ENCODE results near the gene NUCB2. TPM values are rescaled to one million over a fixed set of nuclear protein-coding genes. Genes with fewer than 3 reads are reported as not detected.

NUCB2 gene
- total RNA-seq, 1 donor from 2014 or later: 51.1 TPM

DNA sequence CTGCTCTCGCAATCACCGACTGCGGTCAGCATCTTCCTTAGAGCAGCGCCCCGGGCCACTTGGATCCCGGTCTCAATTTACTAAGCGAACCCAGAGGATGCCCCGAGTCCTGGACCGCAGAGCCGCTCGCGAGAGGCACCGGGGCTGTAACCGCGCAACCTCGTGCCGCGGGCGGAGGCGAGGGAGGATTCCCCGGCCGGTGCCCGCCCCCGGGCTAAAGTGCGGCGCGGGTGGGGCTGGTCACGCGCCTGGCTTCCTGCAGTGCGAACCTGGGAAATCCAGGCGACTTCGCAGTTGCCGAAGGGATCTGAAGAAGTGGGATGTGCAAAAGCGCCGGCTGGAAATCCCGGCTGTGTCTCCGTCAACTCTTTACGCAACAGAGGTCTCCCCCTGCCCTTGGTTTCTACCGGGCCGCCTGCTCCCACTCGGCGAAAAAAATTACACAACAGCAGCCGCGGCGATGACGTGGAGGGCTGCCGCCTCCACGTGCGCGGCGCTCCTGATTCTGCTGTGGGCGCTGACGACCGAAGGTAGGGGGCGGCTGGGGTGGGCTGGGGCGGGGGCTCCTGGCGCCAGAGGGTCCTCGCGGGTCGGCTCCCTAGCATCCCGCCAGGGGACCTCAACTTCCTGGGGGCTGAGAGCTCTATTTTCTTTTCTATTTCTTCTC, 75.1 kb downstream of the NUCB2 start, which contains the start of gene NCR3LG1:
Gene NCR3LG1, plus strand, starts transcription at position 291 of the 667 bp plus-strand sequence. Its CDS starts 170 bp downstream, at position 461.
- H3K4me3 Mint-ChIP-seq: peak within 1 kb of the TSS; percentile 93

DNA sequence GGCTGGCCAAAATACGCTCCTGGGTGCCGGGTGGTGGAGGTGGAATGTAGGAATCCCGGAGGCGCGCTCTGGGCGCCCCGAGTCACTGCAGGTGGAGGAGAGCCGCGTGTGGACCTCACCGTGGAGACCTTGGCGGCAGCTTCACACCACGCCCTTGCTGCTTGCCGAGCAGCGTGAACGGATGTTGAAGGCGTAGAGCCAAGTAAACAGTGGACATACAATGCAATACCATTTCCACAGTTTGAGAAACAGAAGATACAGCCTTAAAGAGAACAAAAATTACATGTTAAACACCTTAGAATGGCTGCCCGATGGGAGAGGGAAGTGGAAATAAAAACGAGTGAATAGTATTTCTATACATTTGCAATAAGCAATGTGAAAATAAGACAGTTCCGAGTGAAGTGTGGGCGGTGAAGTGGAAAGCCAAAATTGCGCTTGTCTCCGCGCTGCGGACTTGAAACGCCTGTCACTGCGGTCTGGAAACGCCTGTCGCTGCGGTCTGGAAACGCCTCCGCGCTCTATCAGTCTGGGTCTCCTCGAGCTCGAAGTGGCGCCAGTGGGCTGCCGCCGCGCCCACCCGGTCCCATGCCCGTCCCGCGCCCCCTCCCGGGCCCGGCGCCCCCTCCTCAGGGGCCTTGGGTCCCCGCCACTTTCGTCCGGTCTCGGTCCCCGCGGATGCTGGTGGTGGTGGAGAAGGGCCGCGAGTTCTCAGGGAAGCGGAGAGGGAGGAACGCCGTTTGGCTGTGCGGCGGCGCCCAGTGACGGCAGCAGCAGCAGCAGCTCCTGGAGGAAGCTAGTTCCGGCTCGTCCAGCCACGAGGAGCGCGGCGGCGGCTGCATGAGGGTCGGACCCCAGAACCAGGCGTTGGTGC, 76.6 kb downstream of the NUCB2 start:
- peak; percentile 39 for DNase-seq (ENCODE audit: low spot score)
- intact Hi-C loops (cut with micrococcal nuclease): loop anchor here (1.0 to 5.0 kb wide), 8 partner anchors 9 to 1279 kb away; partner anchors contain the start of genes C11orf58, LDHA and SPTY2D1
- Mint-ChIP-seq H3K4me3 (peak overlapping the region; percentile 93), H3K27me3 (ENCODE audit: insufficient read depth) (peaks cover 41% of the 10 kb centered on the region), H3K9me3 (no peaks in the 10 kb centered on the region), H3K36me3 (ENCODE audit: low read depth) (no peaks in the 10 kb centered on the region), H3K4me1 (ENCODE audit: low read depth) (peaks cover 40% of the 10 kb centered on the region), H3K27ac (peak overlapping the region; percentile 94)

More for the DNA sequence above, 75.1 kb downstream of the NUCB2 start, which contains the start of gene NCR3LG1:
- H3K4me1 Mint-ChIP-seq (ENCODE audit: low read depth): peaks cover 40% of the 10 kb centered on the region
- DNase-seq (ENCODE audit: low spot score): peak; percentile 38
- peaks cover 39% of the 10 kb centered on the region for H3K27me3 Mint-ChIP-seq (ENCODE audit: insufficient read depth)
- no peaks in the 10 kb centered on the region for H3K9me3 Mint-ChIP-seq
- H3K36me3 Mint-ChIP-seq (ENCODE audit: low read depth): no peaks in the 10 kb centered on the region
- intact Hi-C loops (cut with micrococcal nuclease): loop anchor here (1.0 to 5.0 kb wide), 6 partner anchors 37 to 1281 kb away; partner anchors contain the start of genes C11orf58, LDHA, NUCB2 and SPTY2D1
- peak within 1 kb of the TSS; percentile 94 for H3K27ac Mint-ChIP-seq

DNA sequence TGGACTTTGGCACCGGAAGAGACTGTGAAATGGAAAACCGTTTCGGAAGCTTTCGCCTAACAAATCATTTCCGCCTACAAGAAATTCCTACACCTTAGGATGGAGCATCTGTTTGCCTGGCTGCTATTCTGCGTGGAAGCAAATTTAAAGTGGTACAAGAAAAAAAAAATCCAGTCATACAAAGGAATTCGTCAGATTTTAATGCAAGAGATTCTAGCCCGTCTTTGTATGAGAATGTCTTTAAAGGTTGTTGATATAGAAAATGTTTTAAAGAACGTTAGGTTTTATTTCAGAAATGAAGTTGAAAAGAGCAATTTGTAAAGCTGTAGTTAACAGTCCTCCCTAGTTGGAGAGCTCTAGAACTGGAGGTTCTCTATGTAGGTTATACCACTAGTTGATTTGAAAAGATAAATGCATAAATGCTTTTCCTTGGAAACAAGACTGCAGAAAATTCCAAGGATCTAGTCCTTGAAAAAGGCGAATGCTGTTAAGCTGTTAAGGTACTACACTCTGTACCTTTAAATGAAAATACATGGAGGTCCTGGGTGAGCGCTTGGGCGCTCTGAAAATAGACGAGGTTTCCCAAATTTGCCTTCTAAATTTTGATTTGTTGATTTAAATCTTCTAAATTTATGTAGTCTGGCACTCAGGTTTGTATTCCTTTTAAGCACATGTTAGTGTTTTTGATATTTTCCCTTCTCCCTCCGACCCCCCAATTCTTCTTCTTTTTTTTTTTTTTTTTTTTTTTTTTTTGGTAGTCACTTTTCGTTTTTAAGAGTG, 77.5 kb downstream of the NUCB2 start:
- DNase-seq (ENCODE audit: low spot score): no peak
- H3K4me3 Mint-ChIP-seq: peak overlapping the region; percentile 93
- intact Hi-C loops (cut with micrococcal nuclease): loop anchor here (1.0 to 5.0 kb wide), 13 partner anchors 10 to 1278 kb away; partner anchors contain the start of genes C11orf58, LDHA, RPS13 and SPTY2D1
- H3K27ac Mint-ChIP-seq: peak overlapping the region; percentile 84
- peaks cover 40% of the 10 kb centered on the region for H3K4me1 Mint-ChIP-seq (ENCODE audit: low read depth)
- H3K9me3 Mint-ChIP-seq: no peaks in the 10 kb centered on the region
- H3K27me3 Mint-ChIP-seq (ENCODE audit: insufficient read depth): peaks cover 43% of the 10 kb centered on the region
- H3K36me3 Mint-ChIP-seq (ENCODE audit: low read depth): no peaks in the 10 kb centered on the region

DNA sequence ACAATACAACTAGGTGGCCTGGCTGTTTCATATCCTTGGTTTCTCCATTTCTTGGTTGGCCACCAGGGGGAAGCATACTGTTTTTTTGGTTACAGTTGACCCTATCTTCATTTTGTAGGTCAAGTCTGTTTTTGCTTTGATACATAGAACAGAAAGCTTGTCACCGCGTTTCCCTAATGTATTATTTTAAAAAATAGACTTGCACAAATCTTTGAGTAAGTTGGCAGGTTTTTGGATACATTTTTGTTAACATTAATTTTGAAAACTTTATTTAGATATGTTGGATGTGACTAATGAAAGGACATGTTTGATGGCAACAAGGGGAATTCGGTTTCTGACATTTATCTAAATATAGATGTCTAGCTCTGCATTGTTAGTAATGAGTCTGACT, 78.1 kb downstream of the NUCB2 start:
- H3K36me3 Mint-ChIP-seq (ENCODE audit: low read depth): peaks cover 2% of the 10 kb centered on the region
- peak; percentile 56 for DNase-seq (ENCODE audit: low spot score)
- H3K27ac Mint-ChIP-seq: peak overlapping the region; percentile 73
- H3K27me3 Mint-ChIP-seq (ENCODE audit: insufficient read depth): peaks cover 43% of the 10 kb centered on the region
- H3K9me3 Mint-ChIP-seq: no peaks in the 10 kb centered on the region
- intact Hi-C loops (cut with micrococcal nuclease): loop anchor here (1.0 to 5.0 kb wide), 8 partner anchors 15 to 1278 kb away; partner anchors contain the start of genes C11orf58, RPS13 and SPTY2D1
- H3K4me1 Mint-ChIP-seq (ENCODE audit: low read depth): peaks cover 40% of the 10 kb centered on the region
- peak overlapping the region; percentile 73 for H3K4me3 Mint-ChIP-seq

DNA sequence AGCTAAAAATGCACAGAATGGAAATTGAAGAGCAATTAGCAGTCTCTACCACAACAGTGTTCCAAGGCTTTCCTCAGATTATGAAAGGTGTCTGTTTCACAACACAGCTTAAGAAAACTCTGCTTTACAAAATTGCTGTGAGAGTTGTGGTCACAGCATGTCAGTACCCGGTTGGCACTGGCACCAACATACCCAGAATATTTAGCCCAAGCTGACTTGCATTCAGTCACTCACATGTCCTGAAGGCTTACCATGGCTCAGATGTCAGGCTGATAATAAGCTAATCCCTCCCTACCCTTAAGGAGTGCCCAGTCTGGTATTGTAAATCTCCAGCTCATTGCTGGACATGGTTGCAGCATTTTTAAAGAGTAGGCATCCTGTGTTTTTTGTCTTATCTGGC, 90.0 kb downstream of the NUCB2 start:
- no peak for DNase-seq (ENCODE audit: low spot score)
- intact Hi-C loops (cut with micrococcal nuclease): no loop called here
- H3K9me3 Mint-ChIP-seq: peaks cover 31% of the 10 kb centered on the region
- H3K27me3 Mint-ChIP-seq (ENCODE audit: insufficient read depth): peaks cover 13% of the 10 kb centered on the region
- no peak overlapping the region for H3K27ac Mint-ChIP-seq
- peaks cover 33% of the 10 kb centered on the region for H3K36me3 Mint-ChIP-seq (ENCODE audit: low read depth)
- no peak overlapping the region for H3K4me3 Mint-ChIP-seq
- peaks cover 19% of the 10 kb centered on the region for H3K4me1 Mint-ChIP-seq (ENCODE audit: low read depth)

DNA sequence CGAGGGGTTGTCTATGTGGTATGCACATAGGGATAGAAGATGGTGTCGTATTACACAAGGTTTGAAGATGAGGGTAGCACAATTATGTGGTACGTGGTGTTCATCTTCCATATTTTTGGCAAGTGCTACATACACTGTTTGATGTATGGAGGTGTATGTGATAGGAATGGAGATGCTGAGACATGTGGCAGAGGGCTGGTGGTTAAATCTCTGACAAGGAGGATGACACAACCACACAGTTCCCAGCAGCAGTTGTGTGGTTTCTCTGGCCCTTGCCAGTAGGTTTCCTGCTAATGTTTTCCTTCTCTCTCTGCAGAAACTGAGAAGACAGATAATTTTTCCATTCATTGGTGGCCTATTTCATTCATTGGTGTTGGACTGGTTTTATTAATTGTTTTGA, 92.0 kb downstream of the NUCB2 start:
- no peak for DNase-seq (ENCODE audit: low spot score)
- intact Hi-C loops (cut with micrococcal nuclease): loop anchor here (1.0 kb wide), 1 partner anchor 137 kb away; no protein-coding TSS in a partner anchor
- Mint-ChIP-seq H3K4me3 (no peak overlapping the region), H3K36me3 (ENCODE audit: low read depth) (peaks cover 41% of the 10 kb centered on the region), H3K9me3 (peaks cover 45% of the 10 kb centered on the region), H3K27ac (peak overlapping the region; percentile 33), H3K27me3 (ENCODE audit: insufficient read depth) (peaks cover 11% of the 10 kb centered on the region), H3K4me1 (ENCODE audit: low read depth) (peaks cover 19% of the 10 kb centered on the region)

DNA sequence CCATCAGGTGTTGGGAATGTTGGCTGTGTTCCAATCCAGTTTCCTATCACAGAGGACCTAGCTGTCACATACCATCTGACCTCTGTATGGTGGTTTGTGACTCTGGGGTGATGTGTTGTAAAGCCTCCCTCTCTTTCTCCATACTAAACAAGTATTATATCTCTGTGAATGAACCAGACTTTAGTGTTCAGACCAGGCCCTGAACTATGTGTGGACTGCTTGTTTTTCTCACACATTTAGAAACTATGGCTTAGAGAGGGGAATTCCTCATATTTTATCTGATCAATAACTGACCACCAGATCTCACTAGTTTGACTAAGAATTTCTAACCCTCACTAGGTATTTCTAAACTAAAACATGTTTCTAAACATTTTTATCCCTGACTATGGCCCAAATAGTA, 92.6 kb downstream of the NUCB2 start:
- H3K27ac Mint-ChIP-seq: peak overlapping the region; percentile 33
- peaks cover 19% of the 10 kb centered on the region for H3K4me1 Mint-ChIP-seq (ENCODE audit: low read depth)
- intact Hi-C loops (cut with micrococcal nuclease): loop anchor here (1.0 kb wide), 2 partner anchors 15 to 71 kb away; no protein-coding TSS in a partner anchor
- H3K9me3 Mint-ChIP-seq: peaks cover 42% of the 10 kb centered on the region
- peaks cover 9% of the 10 kb centered on the region for H3K27me3 Mint-ChIP-seq (ENCODE audit: insufficient read depth)
- peaks cover 41% of the 10 kb centered on the region for H3K36me3 Mint-ChIP-seq (ENCODE audit: low read depth)
- H3K4me3 Mint-ChIP-seq: peak overlapping the region; percentile 0
- DNase-seq (ENCODE audit: low spot score): no peak

DNA sequence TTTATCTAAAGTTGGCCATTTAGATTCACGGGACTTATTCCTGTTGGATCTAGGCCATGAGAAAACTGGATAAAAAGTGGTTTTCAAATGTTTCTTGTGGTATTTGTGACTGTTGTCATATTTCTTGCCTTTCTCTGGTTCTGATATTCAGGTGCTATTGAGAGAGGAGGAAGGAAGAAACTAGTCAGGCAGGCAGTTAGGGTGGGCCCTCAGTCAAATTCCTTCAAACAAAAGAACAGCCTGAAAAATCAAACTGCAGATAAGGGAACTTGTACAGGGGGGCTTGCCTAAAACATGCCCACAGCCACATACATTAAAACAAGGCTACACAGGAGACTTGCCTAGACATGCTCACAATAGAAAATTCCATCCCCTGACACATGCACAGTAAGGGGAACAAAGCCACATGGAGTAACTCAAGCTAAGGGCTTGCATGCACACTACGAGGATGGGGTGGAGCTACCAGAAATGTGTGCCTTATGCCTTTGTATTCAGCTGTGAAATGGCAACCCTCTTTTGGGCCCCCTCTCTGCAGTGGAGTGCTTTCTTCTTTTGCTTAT, 93.2 kb downstream of the NUCB2 start:
- Mint-ChIP-seq H3K4me1 (ENCODE audit: low read depth) (peaks cover 19% of the 10 kb centered on the region), H3K27me3 (ENCODE audit: insufficient read depth) (peaks cover 5% of the 10 kb centered on the region), H3K27ac (no peak overlapping the region), H3K36me3 (ENCODE audit: low read depth) (peaks cover 41% of the 10 kb centered on the region), H3K4me3 (no peak overlapping the region), H3K9me3 (peaks cover 46% of the 10 kb centered on the region)
- intact Hi-C loops (cut with micrococcal nuclease): loop anchor here (1.0 kb wide), 2 partner anchors 15 to 71 kb away; no protein-coding TSS in a partner anchor
- no peak for DNase-seq (ENCODE audit: low spot score)

DNA sequence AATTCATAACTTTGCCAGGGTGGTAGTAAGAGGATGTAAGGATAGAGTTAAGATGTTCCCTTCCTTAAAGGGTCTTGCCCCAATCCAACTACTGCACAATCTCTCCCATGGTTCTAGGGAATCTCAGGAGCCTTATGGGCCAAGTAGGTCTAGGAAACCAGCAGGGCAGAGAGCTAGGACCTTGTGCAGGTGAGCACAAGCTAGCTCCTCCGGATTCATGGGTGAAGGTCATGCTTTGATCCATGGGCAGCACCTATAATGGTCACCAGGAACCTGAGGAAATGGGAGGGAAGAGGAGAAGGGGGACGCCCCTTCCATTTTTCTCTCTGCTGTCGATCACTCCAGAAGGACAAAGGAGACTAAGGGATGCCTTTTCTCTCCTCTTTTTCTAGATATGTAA, 95.1 kb downstream of the NUCB2 start:
- peaks cover 8% of the 10 kb centered on the region for H3K27me3 Mint-ChIP-seq (ENCODE audit: insufficient read depth)
- H3K4me3 Mint-ChIP-seq: no peak overlapping the region
- H3K27ac Mint-ChIP-seq: no peak overlapping the region
- intact Hi-C loops (cut with micrococcal nuclease): no loop called here
- peaks cover 49% of the 10 kb centered on the region for H3K9me3 Mint-ChIP-seq
- H3K36me3 Mint-ChIP-seq (ENCODE audit: low read depth): peaks cover 38% of the 10 kb centered on the region
- no peak for DNase-seq (ENCODE audit: low spot score)
- H3K4me1 Mint-ChIP-seq (ENCODE audit: low read depth): peaks cover 19% of the 10 kb centered on the region

DNA sequence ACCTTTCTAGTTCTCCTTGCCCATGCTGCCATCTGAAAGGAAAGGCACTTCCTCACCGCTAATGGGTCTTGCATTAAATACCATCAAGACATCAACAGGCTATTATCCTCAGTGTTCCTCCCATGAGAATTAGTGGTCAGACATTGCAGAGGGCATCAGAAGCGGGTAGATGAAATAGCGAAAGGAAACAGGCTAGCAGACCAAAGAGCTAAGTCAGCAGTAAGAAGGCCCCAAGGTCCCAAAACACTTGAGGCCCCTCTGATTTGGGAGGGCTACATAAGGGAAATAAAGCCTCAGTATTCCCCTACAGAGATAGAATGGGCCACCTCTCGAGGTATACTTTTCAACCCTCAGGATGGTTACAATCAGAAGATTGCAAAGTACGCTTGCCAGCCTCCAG, 99.0 kb downstream of the NUCB2 start:
- DNase-seq (ENCODE audit: low spot score): no peak
- peaks cover 8% of the 10 kb centered on the region for H3K27me3 Mint-ChIP-seq (ENCODE audit: insufficient read depth)
- H3K4me3 Mint-ChIP-seq: no peak overlapping the region
- no peaks in the 10 kb centered on the region for H3K4me1 Mint-ChIP-seq (ENCODE audit: low read depth)
- H3K9me3 Mint-ChIP-seq: peaks cover 34% of the 10 kb centered on the region
- H3K36me3 Mint-ChIP-seq (ENCODE audit: low read depth): peaks cover 22% of the 10 kb centered on the region
- intact Hi-C loops (cut with micrococcal nuclease): no loop called here
- H3K27ac Mint-ChIP-seq: no peak overlapping the region

DNA sequence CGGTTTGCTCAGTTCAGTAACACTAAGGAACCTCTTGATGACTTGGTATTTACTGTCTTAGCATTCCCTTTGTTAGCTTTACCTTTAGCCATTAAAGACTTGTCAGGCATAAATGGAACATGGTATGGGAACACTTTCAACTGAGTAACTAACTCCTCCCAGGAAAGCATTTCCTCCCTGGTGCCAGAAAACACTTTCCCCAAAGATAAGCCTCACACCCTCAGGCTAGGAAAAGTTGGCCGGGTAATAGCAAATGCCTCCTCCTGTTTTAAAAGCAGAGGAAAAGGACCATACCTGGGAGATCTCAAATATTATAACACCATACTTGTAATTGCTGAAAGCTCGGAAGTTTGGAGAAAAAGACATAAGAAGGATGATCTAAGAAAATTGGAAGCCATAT, 100.0 kb downstream of the NUCB2 start:
- Mint-ChIP-seq H3K4me1 (ENCODE audit: low read depth) (no peaks in the 10 kb centered on the region), H3K4me3 (no peak overlapping the region)
- intact Hi-C loops (cut with micrococcal nuclease): no loop called here

DNA sequence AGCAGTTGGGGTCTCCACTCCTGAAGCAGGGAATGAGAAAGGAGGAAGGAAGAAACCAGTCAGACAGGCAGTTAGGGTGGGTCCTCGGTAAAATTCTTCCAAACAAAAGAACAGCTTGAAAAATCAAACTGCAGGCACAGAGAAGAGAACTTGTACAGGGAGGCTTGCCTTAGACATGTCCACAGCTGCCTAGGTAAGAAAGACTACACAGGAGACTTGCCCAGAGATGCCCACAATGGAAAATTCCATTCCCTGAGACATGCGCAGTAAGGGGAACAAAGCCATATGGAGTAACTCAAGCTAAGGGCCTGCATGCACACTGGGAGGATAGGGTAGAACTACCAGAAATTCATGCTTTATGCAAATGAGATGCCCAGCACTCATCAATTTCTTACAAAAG, 102.1 kb downstream of the NUCB2 start:
- Mint-ChIP-seq H3K36me3 (ENCODE audit: low read depth) (peaks cover 5% of the 10 kb centered on the region), H3K27me3 (ENCODE audit: insufficient read depth) (peaks cover 4% of the 10 kb centered on the region), H3K4me1 (ENCODE audit: low read depth) (no peaks in the 10 kb centered on the region), H3K4me3 (no peak overlapping the region), H3K27ac (no peak overlapping the region), H3K9me3 (peaks cover 9% of the 10 kb centered on the region)
- intact Hi-C loops (cut with micrococcal nuclease): no loop called here
- DNase-seq (ENCODE audit: low spot score): no peak

More for the DNA sequence above, 100.0 kb downstream of the NUCB2 start:
- Mint-ChIP-seq H3K9me3 (peaks cover 25% of the 10 kb centered on the region), H3K27me3 (ENCODE audit: insufficient read depth) (peaks cover 8% of the 10 kb centered on the region), H3K27ac (no peak overlapping the region), H3K36me3 (ENCODE audit: low read depth) (peaks cover 14% of the 10 kb centered on the region)
- DNase-seq (ENCODE audit: low spot score): no peak
